ENCODE measurements around the gene NRP2. TPM values are rescaled to one million over a fixed set of nuclear protein-coding genes. Genes with fewer than 3 reads are reported as not detected.

NRP2 gene
- total and polyA plus RNA-seq, 2 of the 13 experiments (the other 11 are each of a cell fraction or from before 2014, with no cell fraction given): 0.65 to 1.4 TPM

GRCh38 chr2:205767617-205768016 is 85.3 kb downstream of the NRP2 start (continued):
- no peak for TF ChIP-seq ZNF281 (CRISPR knock-in tag; IDR thresholded peaks at IDR 0.05; ENCODE audit: borderline replicate concordance)
- TF ChIP-seq ZBTB26 (CRISPR knock-in tag; IDR thresholded peaks at IDR 0.05; ENCODE audit: borderline replicate concordance): no peak
- no peak for TF ChIP-seq MIER2 (CRISPR knock-in tag; IDR thresholded peaks at IDR 0.05)

- Histone ChIP-seq H3K79me2 (ENCODE audit: insufficient read depth, low read length) (no peaks in the 10 kb centered on the region), H3K9ac (ENCODE audit: insufficient read depth, low read depth, low read length) (no peak overlapping the region), H3K27ac (ENCODE audit: extremely low read length, insufficient read depth, low read length) (no peak overlapping the region), H3K4me3 (replicated peaks in 1 of 3; ENCODE audit: insufficient read depth in 1 of 3, low read depth in 2 of 3, low read length in 3 of 3) (no peak overlapping the region), H3K9me3 (ENCODE audit: low read length) (no peaks in the 10 kb centered on the region), H3K4me1 (ENCODE audit: insufficient read depth, low read length) (no peaks in the 10 kb centered on the region), H4K20me1 (ENCODE audit: insufficient read depth, low read length) (no peaks in the 10 kb centered on the region), H3K36me3 (replicated peaks in 1 of 2; ENCODE audit: control insufficient read depth in 1 of 2, insufficient read depth in 2 of 2, low read length in 2 of 2) (no peaks in the 10 kb centered on the region), H3K4me2 (ENCODE audit: low read depth, low read length) (no peak overlapping the region), H2AFZ (ENCODE audit: low read length) (no peak overlapping the region), H3K27me3 (ENCODE audit: control insufficient read depth in 1 of 2, insufficient read depth in 2 of 2, low read length in 2 of 2) (no peaks in the 10 kb centered on the region; a peak in 2 of 5 replicates)
- POLR2A ChIA-PET: no interaction called here
- 48% methylated on average over 7 of the region's 7 CpGs for WGBS (ENCODE audit: low lambda C conversion rate)
- FAIRE-seq (no peak), ATAC-seq (no peak), DNase-seq (ENCODE audit: low spot score) (no peak)
- intact Hi-C loops (cut with micrococcal nuclease; ENCODE audit: unreplicated experiment): no loop called here
- CTCF ChIA-PET (ENCODE audit: low intra/inter-chr PET ratio, low total read pairs): interaction anchor here (2.2 kb wide), 1 partner anchor 157 kb away, joined by 14 read pairs; no protein-coding TSS in a partner anchor
- TF ChIP-seq MTA1 (CRISPR knock-in tag; IDR thresholded peaks at IDR 0.05; ENCODE audit: borderline replicate concordance) (no peak), ZNF292 (CRISPR knock-in tag; IDR thresholded peaks at IDR 0.05; ENCODE audit: borderline replicate concordance, low read depth) (no peak), HNF1B (CRISPR knock-in tag; IDR thresholded peaks at IDR 0.05) (no peak), PHB2 (IDR thresholded peaks at IDR 0.05; ENCODE audit: partially characterized antibody) (no peak), ETV6 (CRISPR knock-in tag; conservative IDR thresholded peaks at IDR 0.05) (no peak), ZNF468 (CRISPR knock-in tag; IDR thresholded peaks at IDR 0.05) (no peak), JARID2 (CRISPR knock-in tag; IDR thresholded peaks at IDR 0.05; ENCODE audit: insufficient replicate concordance) (no peak)
- in situ Hi-C loops (cut with HindIII; ENCODE audit: extremely low pct_ligation_motif_present, low pct_unique_long_range_greater_than_20kb): no loop called here
- no TSS peak for BruUV-seq (replicated peaks)
These were observed 86.0 kb downstream of the NRP2 start for GRCh38 chr2:205768341-205768740.
